ENCODE data around the gene DRC3. TPM values are rescaled to one million over a fixed set of nuclear protein-coding genes. Genes with fewer than 3 reads are reported as not detected.

Gene DRC3
- total RNA-seq, 1 donor from 2014 or later = 0.43 TPM

- peaks cover 74% of the 10 kb centered on the region for H3K79me2 ChIP-seq (ENCODE audit: insufficient read depth, low read length)
- no peaks in the 10 kb centered on the region for H3K9me3 Mint-ChIP-seq (ENCODE audit: unreplicated experiment)
- no peak overlapping the region for H3K9ac ChIP-seq (ENCODE audit: low read length)
- no peaks in the 10 kb centered on the region for H3K36me3 ChIP-seq (ENCODE audit: insufficient read depth, low read length)
- no peaks in the 10 kb centered on the region for H3K27me3 Mint-ChIP-seq (ENCODE audit: low read depth, unreplicated experiment)
- H3K4me1 ChIP-seq (ENCODE audit: insufficient read depth, low read length) = peaks cover 29% of the 10 kb centered on the region
- H3K36me3 Mint-ChIP-seq (ENCODE audit: low read depth, unreplicated experiment) = peaks cover 2% of the 10 kb centered on the region
- no peak overlapping the region for H2AFZ ChIP-seq (ENCODE audit: low read depth, low read length)
- no peak overlapping the region for H3K4me3 Mint-ChIP-seq (ENCODE audit: unreplicated experiment)
- no peak overlapping the region for H3K27ac Mint-ChIP-seq (ENCODE audit: unreplicated experiment)
- peaks cover 32% of the 10 kb centered on the region for H3K4me1 Mint-ChIP-seq (ENCODE audit: low read depth, unreplicated experiment)
- FAIRE-seq = no peak
- no peak overlapping the region for H3K4me3 ChIP-seq (ENCODE audit: insufficient read depth, low read depth, low read length)
- H3K4me2 ChIP-seq (ENCODE audit: low read length) = no peak overlapping the region
- H3K27me3 ChIP-seq (ENCODE audit: insufficient read depth, low read length) = no peaks in the 10 kb centered on the region
- no peaks in the 10 kb centered on the region for H3K9me3 ChIP-seq (ENCODE audit: insufficient read depth, low read depth, low read length)
- no peak overlapping the region for H3K27ac ChIP-seq (ENCODE audit: low read depth, low read length)
- peaks cover 15% of the 10 kb centered on the region for H4K20me1 ChIP-seq (ENCODE audit: insufficient read depth, low read length)
- TF ChIP-seq EZH2 (IDR thresholded peaks at IDR 0.05; ENCODE audit: insufficient read depth, low read length) = no peak
- TF ChIP-seq CTCF (IDR thresholded peaks at IDR 0.05; ENCODE audit: insufficient read depth, low read depth, low read length) = no peak
- DNase-seq (ENCODE audit: low read depth) = no peak
These were observed 26.6 kb upstream of the DRC3 start for GRCh38 chr17:17946093-17946492.

- no peaks in the 10 kb centered on the region for H3K36me3 Mint-ChIP-seq (ENCODE audit: low read depth, unreplicated experiment)
- peaks cover 25% of the 10 kb centered on the region for H3K4me1 Mint-ChIP-seq (ENCODE audit: low read depth, unreplicated experiment)
- Histone ChIP-seq H3K9ac (ENCODE audit: low read length) (no peak overlapping the region), H3K4me3 (ENCODE audit: insufficient read depth, low read depth, low read length) (no peak overlapping the region), H3K36me3 (ENCODE audit: insufficient read depth, low read length) (no peaks in the 10 kb centered on the region), H3K27me3 (ENCODE audit: insufficient read depth, low read length) (no peaks in the 10 kb centered on the region), H4K20me1 (ENCODE audit: insufficient read depth, low read length) (peaks cover 15% of the 10 kb centered on the region), H3K9me3 (ENCODE audit: insufficient read depth, low read depth, low read length) (no peaks in the 10 kb centered on the region), H2AFZ (ENCODE audit: low read depth, low read length) (no peak overlapping the region), H3K4me1 (ENCODE audit: insufficient read depth, low read length) (peaks cover 27% of the 10 kb centered on the region), H3K27ac (ENCODE audit: low read depth, low read length) (no peak overlapping the region), H3K4me2 (ENCODE audit: low read length) (no peak overlapping the region), H3K79me2 (ENCODE audit: insufficient read depth, low read length) (peaks cover 69% of the 10 kb centered on the region)
- H3K9me3 Mint-ChIP-seq (ENCODE audit: unreplicated experiment) = no peaks in the 10 kb centered on the region
- no peak overlapping the region for H3K4me3 Mint-ChIP-seq (ENCODE audit: unreplicated experiment)
- no peak for TF ChIP-seq CTCF (IDR thresholded peaks at IDR 0.05; ENCODE audit: insufficient read depth, low read depth, low read length)
- no peak for TF ChIP-seq EZH2 (IDR thresholded peaks at IDR 0.05; ENCODE audit: insufficient read depth, low read length)
- FAIRE-seq = no peak
- no peaks in the 10 kb centered on the region for H3K27me3 Mint-ChIP-seq (ENCODE audit: low read depth, unreplicated experiment)
- H3K27ac Mint-ChIP-seq (ENCODE audit: unreplicated experiment) = no peak overlapping the region
- no peak for DNase-seq (ENCODE audit: low read depth)
These were observed 25.4 kb upstream of the DRC3 start for GRCh38 chr17:17947309-17947708.

GRCh38 chr17:17947966-17948365 lies 24.7 kb upstream of the DRC3 start:
- no peak overlapping the region for H3K4me3 Mint-ChIP-seq (ENCODE audit: unreplicated experiment)
- Histone ChIP-seq H3K27me3 (ENCODE audit: insufficient read depth, low read length) (no peaks in the 10 kb centered on the region), H3K36me3 (ENCODE audit: insufficient read depth, low read length) (no peaks in the 10 kb centered on the region), H2AFZ (ENCODE audit: low read depth, low read length) (no peak overlapping the region), H3K4me2 (ENCODE audit: low read length) (peak overlapping the region; percentile 49), H3K9me3 (ENCODE audit: insufficient read depth, low read depth, low read length) (no peaks in the 10 kb centered on the region), H3K4me1 (ENCODE audit: insufficient read depth, low read length) (peaks cover 21% of the 10 kb centered on the region), H3K27ac (ENCODE audit: low read depth, low read length) (no peak overlapping the region), H4K20me1 (ENCODE audit: insufficient read depth, low read length) (peaks cover 15% of the 10 kb centered on the region), H3K4me3 (ENCODE audit: insufficient read depth, low read depth, low read length) (no peak overlapping the region), H3K9ac (ENCODE audit: low read length) (no peak overlapping the region), H3K79me2 (ENCODE audit: insufficient read depth, low read length) (peaks cover 75% of the 10 kb centered on the region)
- FAIRE-seq = peak; percentile 68
- peaks cover 20% of the 10 kb centered on the region for H3K4me1 Mint-ChIP-seq (ENCODE audit: low read depth, unreplicated experiment)
- H3K9me3 Mint-ChIP-seq (ENCODE audit: unreplicated experiment) = no peaks in the 10 kb centered on the region
- H3K36me3 Mint-ChIP-seq (ENCODE audit: low read depth, unreplicated experiment) = no peaks in the 10 kb centered on the region
- TF ChIP-seq EZH2 (IDR thresholded peaks at IDR 0.05; ENCODE audit: insufficient read depth, low read length) (no peak), CTCF (IDR thresholded peaks at IDR 0.05; ENCODE audit: insufficient read depth, low read depth, low read length) (no peak)
- H3K27ac Mint-ChIP-seq (ENCODE audit: unreplicated experiment) = no peak overlapping the region
- no peak for DNase-seq (ENCODE audit: low read depth)
- no peaks in the 10 kb centered on the region for H3K27me3 Mint-ChIP-seq (ENCODE audit: low read depth, unreplicated experiment)
